GM19099 (cell line): Measurements from ENCODE around the gene NTHL1.

Experiments used
- POLR2A ChIP-seq: IDR thresholded peaks from 3 replicates; pipeline ENCODE4 v1.6.1; 2011; ENCODE audit warnings: low read depth; ENCODE audit not compliant: insufficient read length; ENCODE audit errors: extremely low read depth

The NTHL1 gene

GRCh38 chr16:2033057-2033908 lies 14.4 kb downstream of the NTHL1 start:
- TF ChIP-seq POLR2A: no peak

- TF ChIP-seq POLR2A: no peak
Measured at GRCh38 chr16:2032285-2033056, 15.2 kb downstream of the NTHL1 start.

GRCh38 chr16:2031081-2031577 lies 16.5 kb downstream of the NTHL1 start:
- TF ChIP-seq POLR2A: no peak

- TF ChIP-seq POLR2A: no peak
Measured at GRCh38 chr16:2030036-2030435, 17.6 kb downstream of the NTHL1 start.

GRCh38 chr16:2029350-2029749 lies 18.3 kb downstream of the NTHL1 start:
- TF ChIP-seq POLR2A: no peak

- TF ChIP-seq POLR2A: no peak
Measured at GRCh38 chr16:2028620-2029220, 18.9 kb downstream of the NTHL1 start.

GRCh38 chr16:2028146-2028545 lies 19.5 kb downstream of the NTHL1 start:
- TF ChIP-seq POLR2A: no peak

GRCh38 chr16:2027024-2028010 lies 20.3 kb downstream of the NTHL1 start:
- no peak for TF ChIP-seq POLR2A

- no peak for TF ChIP-seq POLR2A
Measured at GRCh38 chr16:2026461-2027023, 21.1 kb downstream of the NTHL1 start, which contains the start of gene NHERF2. Gene NHERF2, plus strand, starts transcription at chr16:2026902. Its CDS starts 104 bp downstream, at chr16:2027006.

- TF ChIP-seq POLR2A: no peak
Measured at GRCh38 chr16:2025878-2026460, 21.7 kb downstream of the NTHL1 start.

- TF ChIP-seq POLR2A: no peak
Measured at GRCh38 chr16:2025251-2025650, 22.4 kb downstream of the NTHL1 start.

- no peak for TF ChIP-seq POLR2A
Measured at GRCh38 chr16:2024032-2024420, 23.6 kb downstream of the NTHL1 start.
